SH-SY5Y (cell line): ENCODE data around the gene OPCML.

Source experiments
- GATA2 ChIP-seq: IDR thresholded peaks from 2 replicates; pipeline ENCODE4 v1.6.1; 2011; ENCODE audit warnings: mild to moderate bottlenecking, low read depth, low read length
- GATA3 ChIP-seq: IDR thresholded peaks from 2 replicates; pipeline ENCODE4 v1.6.1; 2011; ENCODE audit warnings: low read depth, mild to moderate bottlenecking, low read length, moderate library complexity

GRCh38 chr11:133004369-133004768, 527.9 kb downstream of the OPCML start:
- TF ChIP-seq GATA3 (no peak), GATA2 (no peak)
